Measurements from ENCODE around the gene SOCS1.

DNA sequence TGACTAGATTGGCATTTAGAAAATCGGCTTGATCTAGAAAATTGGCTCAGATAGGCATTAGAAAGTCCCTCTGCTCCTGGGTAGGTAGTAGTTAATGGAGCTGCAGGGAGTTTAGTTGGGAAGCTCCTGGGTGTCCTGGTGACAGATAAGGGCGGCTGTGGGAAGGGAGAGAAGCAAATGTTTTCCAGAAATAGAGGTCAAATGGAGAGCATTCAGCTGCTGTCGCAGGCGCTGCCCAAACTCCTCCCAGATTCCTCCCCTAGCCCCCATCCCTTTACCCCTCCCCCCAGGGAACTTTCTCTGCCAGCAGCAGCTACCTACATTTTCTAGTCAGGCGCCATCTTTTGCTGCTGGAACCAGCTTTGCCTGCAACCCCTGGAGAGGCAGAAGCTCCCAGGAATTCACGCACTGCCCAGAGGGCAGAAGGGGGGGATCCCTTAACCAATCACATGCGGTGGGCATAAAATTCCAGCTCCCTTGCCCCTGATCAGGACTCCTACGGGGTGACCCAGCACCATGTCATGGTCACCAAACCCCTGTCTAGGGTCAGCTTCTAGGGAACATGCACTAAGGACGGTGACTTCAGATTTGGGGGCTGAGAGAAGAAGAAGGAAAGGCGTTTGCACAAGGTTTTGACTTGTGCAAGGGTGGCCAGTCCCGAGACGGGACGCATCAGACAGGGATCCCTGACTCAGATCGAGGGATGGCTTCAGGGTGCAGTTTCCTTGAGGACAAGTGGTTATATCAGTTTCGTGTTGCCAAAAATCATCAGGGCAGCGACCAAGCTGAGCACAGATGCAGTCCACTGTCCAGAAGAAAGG, 43.8 kb downstream of the SOCS1 start:
- TF ChIP-seq CTCF (IDR thresholded peaks at IDR 0.05; ENCODE audit: low read length), result no peak
- no peak for TF ChIP-seq EZH2 (optimal IDR thresholded peaks at IDR 0.05; ENCODE audit: low read depth, low read length)
- no peak for TF ChIP-seq EZH2phosphoT487 (IDR thresholded peaks at IDR 0.05; ENCODE audit: low read length)

All from MM.1S (cell line).